ENCODE results near the gene ATP6V1E1.

GRCh38 chr22:17562906-17563870 lies 65.4 kb downstream of the ATP6V1E1 start, which contains the start of gene SLC25A18:
- no peak for TF ChIP-seq CTCF (IDR thresholded peaks at IDR 0.05)
- no peak for TF ChIP-seq POLR2A (IDR thresholded peaks at IDR 0.05)
- peak; percentile 75 for TF ChIP-seq EP300 (IDR thresholded peaks at IDR 0.05)

All from ovary (tissue), 3 donors.